ENCODE measurements around the gene PDE4A.

PDE4A gene

GRCh38 chr19:10514211-10515145, 94.1 kb downstream of the PDE4A start:
- no peaks in the 10 kb centered on the region for H3K36me3 ChIP-seq (ENCODE audit: low read length)
- H3K9ac ChIP-seq (ENCODE audit: low read length) = no peak overlapping the region
- H3K79me2 ChIP-seq (ENCODE audit: insufficient read depth, low read length) = no peaks in the 10 kb centered on the region
- no peak overlapping the region for H3K4me3 ChIP-seq (ENCODE audit: insufficient read depth, low read length, poor library complexity, severe bottlenecking)
- H3K27me3 ChIP-seq (ENCODE audit: low read length) = no peaks in the 10 kb centered on the region
- H4K20me1 ChIP-seq (ENCODE audit: low read depth, low read length) = no peaks in the 10 kb centered on the region
- H3K27ac ChIP-seq (ENCODE audit: low read depth, low read length) = no peak overlapping the region
- no peaks in the 10 kb centered on the region for H3K9me3 ChIP-seq (ENCODE audit: insufficient read depth, low read length)
- H3K9me2 ChIP-seq (replicated peaks; ENCODE audit: insufficient read depth, low read length) = no peaks in the 10 kb centered on the region
- H3F3A ChIP-seq (ENCODE audit: insufficient read depth) = no peaks in the 10 kb centered on the region
- TF ChIP-seq CTCF (IDR thresholded peaks at IDR 0.05; ENCODE audit: insufficient read depth, low read length, poor library complexity, severe bottlenecking) = no peak
- TF ChIP-seq EZH2phosphoT487 (conservative IDR thresholded peaks at IDR 0.05; ENCODE audit: low read length) = no peak
- no peak overlapping the region for H3K4me2 ChIP-seq (ENCODE audit: low read depth, low read length, poor library complexity, severe bottlenecking)
- no peak overlapping the region for H2AFZ ChIP-seq (ENCODE audit: low read depth, low read length, severe bottlenecking)

- Histone ChIP-seq H3K79me2 (ENCODE audit: insufficient read depth, low read length) (no peaks in the 10 kb centered on the region), H3K4me2 (ENCODE audit: low read depth, low read length, poor library complexity, severe bottlenecking) (no peak overlapping the region), H3K9me3 (ENCODE audit: insufficient read depth, low read length) (no peaks in the 10 kb centered on the region), H3F3A (ENCODE audit: insufficient read depth) (no peaks in the 10 kb centered on the region), H3K9me2 (replicated peaks; ENCODE audit: insufficient read depth, low read length) (no peaks in the 10 kb centered on the region), H3K27me3 (ENCODE audit: low read length) (no peaks in the 10 kb centered on the region), H3K9ac (ENCODE audit: low read length) (no peak overlapping the region), H3K4me3 (ENCODE audit: insufficient read depth, low read length, poor library complexity, severe bottlenecking) (no peak overlapping the region), H2AFZ (ENCODE audit: low read depth, low read length, severe bottlenecking) (no peak overlapping the region), H3K27ac (ENCODE audit: low read depth, low read length) (no peak overlapping the region), H3K36me3 (ENCODE audit: low read length) (no peaks in the 10 kb centered on the region), H4K20me1 (ENCODE audit: low read depth, low read length) (no peaks in the 10 kb centered on the region)
- TF ChIP-seq EZH2phosphoT487 (conservative IDR thresholded peaks at IDR 0.05; ENCODE audit: low read length) = no peak
- no peak for TF ChIP-seq CTCF (IDR thresholded peaks at IDR 0.05; ENCODE audit: insufficient read depth, low read length, poor library complexity, severe bottlenecking)
Observed at GRCh38 chr19:10516064-10516385, 95.7 kb downstream of the PDE4A start.

DNA sequence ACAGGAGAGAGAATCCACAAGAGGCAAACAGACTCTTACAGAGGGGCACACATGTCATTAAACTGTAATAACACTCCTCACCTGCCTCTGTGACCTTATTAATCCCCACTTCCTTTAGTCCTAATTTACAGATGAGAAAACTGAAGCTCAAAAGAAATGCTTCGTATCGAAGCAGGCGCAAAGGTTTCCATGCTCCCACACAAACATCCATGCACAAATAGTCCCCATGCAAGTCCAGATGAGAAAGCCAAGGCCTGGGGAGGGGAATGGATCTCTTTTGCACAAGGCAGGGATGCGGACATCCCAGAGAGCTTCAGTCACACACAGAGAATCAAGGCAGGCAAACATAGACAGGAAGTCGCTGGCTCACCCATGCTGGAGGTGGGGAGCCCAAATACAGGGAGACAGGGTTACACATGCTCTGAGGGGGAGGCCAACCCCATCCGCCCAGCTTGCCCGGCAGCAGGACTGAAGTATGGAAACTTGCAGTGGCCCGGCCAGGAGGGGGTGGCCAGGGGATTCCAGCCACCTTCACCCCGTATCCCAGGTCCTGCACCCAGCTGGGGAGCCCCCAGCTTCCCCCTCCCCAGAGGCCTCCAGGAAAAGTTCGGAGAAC, 96.4 kb downstream of the PDE4A start:
- H4K20me1 ChIP-seq (ENCODE audit: low read depth, low read length) = no peaks in the 10 kb centered on the region
- H2AFZ ChIP-seq (ENCODE audit: low read depth, low read length, severe bottlenecking) = no peak overlapping the region
- H3F3A ChIP-seq (ENCODE audit: insufficient read depth) = no peaks in the 10 kb centered on the region
- no peak overlapping the region for H3K4me3 ChIP-seq (ENCODE audit: insufficient read depth, low read length, poor library complexity, severe bottlenecking)
- no peaks in the 10 kb centered on the region for H3K79me2 ChIP-seq (ENCODE audit: insufficient read depth, low read length)
- H3K9me3 ChIP-seq (ENCODE audit: insufficient read depth, low read length) = no peaks in the 10 kb centered on the region
- H3K4me2 ChIP-seq (ENCODE audit: low read depth, low read length, poor library complexity, severe bottlenecking) = no peak overlapping the region
- H3K27ac ChIP-seq (ENCODE audit: low read depth, low read length) = no peak overlapping the region
- H3K36me3 ChIP-seq (ENCODE audit: low read length) = no peaks in the 10 kb centered on the region
- no peaks in the 10 kb centered on the region for H3K9me2 ChIP-seq (replicated peaks; ENCODE audit: insufficient read depth, low read length)
- H3K27me3 ChIP-seq (ENCODE audit: low read length) = no peaks in the 10 kb centered on the region
- H3K9ac ChIP-seq (ENCODE audit: low read length) = no peak overlapping the region
- TF ChIP-seq CTCF (IDR thresholded peaks at IDR 0.05; ENCODE audit: insufficient read depth, low read length, poor library complexity, severe bottlenecking) (no peak), EZH2phosphoT487 (conservative IDR thresholded peaks at IDR 0.05; ENCODE audit: low read length) (no peak)
